Stimulated activated CD4-positive, alpha-beta T cell treated with anti-CD3 and anti-CD28 coated beads, Interleukin-2, amount 100 ng/mL, for 4 hours (primary cell): ENCODE measurements around the gene HOXB7.
A peak's percentile ranks its signal among the peaks of the same experiment; 100 is the strongest.

ENCODE experiments used
- DNase-seq: peaks from one replicate; pipeline ENCODE4 v3.0.0-alpha.2; 2020; ENCODE audit warnings: low read depth

HOXB7 gene

GRCh38 chr17:48594538-48595277 lies 16.1 kb downstream of the HOXB7 start:
- no peak for DNase-seq

- peak; percentile 67 for DNase-seq
Measured at GRCh38 chr17:48593840-48594537, 16.8 kb downstream of the HOXB7 start.

GRCh38 chr17:48593126-48593829 lies 17.5 kb downstream of the HOXB7 start, which contains the start of gene HOXB5:
Gene HOXB5 (minus strand): TSS chr17:48593779. CDS start chr17:48593682, 97 bp downstream.
- no peak for DNase-seq

GRCh38 chr17:48592577-48592976 lies 18.2 kb downstream of the HOXB7 start:
- DNase-seq = no peak

GRCh38 chr17:48592057-48592514 lies 18.7 kb downstream of the HOXB7 start:
- no peak for DNase-seq

GRCh38 chr17:48591255-48592056 lies 19.4 kb downstream of the HOXB7 start:
- DNase-seq = no peak

GRCh38 chr17:48590607-48591161 lies 20.1 kb downstream of the HOXB7 start:
- no peak for DNase-seq

GRCh38 chr17:48589831-48590606 lies 20.8 kb downstream of the HOXB7 start, which contains the start of gene HOXB3:
Gene HOXB3 (minus strand): TSS chr17:48590241. CDS start chr17:48552474, 37,767 bp downstream.
- DNase-seq = no peak

- DNase-seq = no peak
Measured at GRCh38 chr17:48589060-48589830, 21.6 kb downstream of the HOXB7 start.

- no peak for DNase-seq
Measured at GRCh38 chr17:48588528-48588927, 22.3 kb downstream of the HOXB7 start.

GRCh38 chr17:48588074-48588415 lies 22.8 kb downstream of the HOXB7 start:
- no peak for DNase-seq

- DNase-seq = no peak
Measured at GRCh38 chr17:48587276-48588073, 23.3 kb downstream of the HOXB7 start.

- no peak for DNase-seq
Measured at GRCh38 chr17:48586355-48587258, 24.2 kb downstream of the HOXB7 start.

- DNase-seq = no peak
Measured at GRCh38 chr17:48584223-48584741, 26.5 kb downstream of the HOXB7 start.

- no peak for DNase-seq
Measured at GRCh38 chr17:48583708-48584222, 27.1 kb downstream of the HOXB7 start.

GRCh38 chr17:48582750-48583069 lies 28.1 kb downstream of the HOXB7 start:
- no peak for DNase-seq

GRCh38 chr17:48579760-48580554 lies 30.9 kb downstream of the HOXB7 start:
- DNase-seq = no peak
